MCF 10A (cell line): ENCODE results near the gene ISG15. TPM values are rescaled to one million over a fixed set of nuclear protein-coding genes. Genes with fewer than 3 reads are reported as not detected.

Experiments
- BruUV-seq: library from RNA; stranded (reverse); fragments of 400-500 nt; replicated peaks from 2 replicates; lab custom pipeline; 2021; lab: Mats Ljungman, UMichigan
- CTCF ChIA-PET: fragments of 300-600 bp; sonication (Branson Sonifier 250); formaldehyde crosslinking; extraction: SDS; loops from one replicate; lab custom pipeline; 2021; ENCODE audit warnings: antibody characterized with exemption, inconsistent platforms; lab: Yijun Ruan, JAX
- POLR2A ChIA-PET: fragments of 300-600, 350-650 bp; sonication (Branson Sonifier 250); formaldehyde crosslinking; extraction: SDS; loops from one replicate; lab custom pipeline; 2020; ENCODE audit warnings: antibody characterized with exemption, inconsistent platforms; lab: Yijun Ruan, JAX
- DNase-seq: peaks from one replicate; pipeline ENCODE4 v3.0.0-alpha.2; 2018; ENCODE audit not compliant: unreplicated experiment
- H3K27ac Mint-ChIP-seq: one replicate; pipeline ENCODE4 v1.8.0; 2022; ENCODE audit warnings: mild to moderate bottlenecking, low read depth, mixed read lengths; ENCODE audit not compliant: unreplicated experiment
- H3K27me3 Mint-ChIP-seq: one replicate; pipeline ENCODE4 v1.8.0; 2022; ENCODE audit warnings: mixed read lengths; ENCODE audit not compliant: insufficient read depth, unreplicated experiment
- H3K36me3 Mint-ChIP-seq: one replicate; pipeline ENCODE4 v1.8.0; 2022; ENCODE audit warnings: mild to moderate bottlenecking, moderate library complexity, mixed read lengths; ENCODE audit not compliant: insufficient read depth, unreplicated experiment
- H3K4me1 Mint-ChIP-seq: one replicate; pipeline ENCODE4 v1.8.0; 2022; ENCODE audit warnings: mixed read lengths; ENCODE audit not compliant: insufficient read depth, unreplicated experiment
- H3K4me3 Mint-ChIP-seq: one replicate; pipeline ENCODE4 v1.8.0; 2022; ENCODE audit warnings: mild to moderate bottlenecking, moderate library complexity, mixed read lengths; ENCODE audit not compliant: unreplicated experiment
- H3K9me3 Mint-ChIP-seq: one replicate; pipeline ENCODE4 v1.8.0; 2022; ENCODE audit warnings: mixed read lengths; ENCODE audit not compliant: unreplicated experiment
- CTCF ChIP-seq: fragments of 200-600 bp; IDR thresholded peaks from one replicate; pipeline ENCODE4 v1.8.0; 2022; ENCODE audit warnings: antibody characterized with exemption, mild to moderate bottlenecking; ENCODE audit not compliant: unreplicated experiment
- intact Hi-C: fragments of 100-400 bp; cut with micrococcal nuclease; formaldehyde crosslinking; loops from 2 replicates; pipeline ENCODE4 v1.14.1; 2022
- total RNA-seq: library from RNA; stranded (reverse); gene quantifications from 2 replicates; pipeline ENCODE4 v1.2.3, GENCODE V29; 2022

Gene ISG15
- total RNA-seq, 1 experiment from 2014 or later, result 7.4 TPM

GRCh38 chr1:973459-974292 is 39.6 kb upstream of the ISG15 start:
- CTCF ChIA-PET, result interaction anchor here (2.2 kb wide), 1 partner anchor 11 kb away, joined by 5 read pairs; no protein-coding TSS in a partner anchor
- Mint-ChIP-seq H3K36me3 (no peaks in the 10 kb centered on the region), H3K4me1 (peaks cover 6% of the 10 kb centered on the region), H3K27me3 (no peaks in the 10 kb centered on the region), H3K4me3 (no peak overlapping the region), H3K27ac (no peak overlapping the region), H3K9me3 (no peaks in the 10 kb centered on the region)
- POLR2A ChIA-PET, result no interaction called here
- no peak for DNase-seq
- BruUV-seq, result no TSS peak
- intact Hi-C loops, result loop anchor here (2.0 kb wide), 1 partner anchor 69 kb away; no protein-coding TSS in a partner anchor
- no peak for TF ChIP-seq CTCF

GRCh38 chr1:974293-974640 is 39.0 kb upstream of the ISG15 start:
- no TSS peak for BruUV-seq
- no peak for DNase-seq
- H3K4me3 Mint-ChIP-seq, result no peak overlapping the region
- ChIA-PET POLR2A (no interaction called here), CTCF (interaction anchor here (2.2 kb wide), 1 partner anchor 10 kb away, joined by 5 read pairs; no protein-coding TSS in a partner anchor)
- H3K36me3 Mint-ChIP-seq, result no peaks in the 10 kb centered on the region
- H3K27me3 Mint-ChIP-seq, result no peaks in the 10 kb centered on the region
- no peak overlapping the region for H3K27ac Mint-ChIP-seq
- no peak for TF ChIP-seq CTCF
- H3K4me1 Mint-ChIP-seq, result peaks cover 6% of the 10 kb centered on the region
- intact Hi-C loops, result loop anchor here (2.0 kb wide), 1 partner anchor 69 kb away; no protein-coding TSS in a partner anchor
- H3K9me3 Mint-ChIP-seq, result no peaks in the 10 kb centered on the region

- H3K4me1 Mint-ChIP-seq, result peaks cover 6% of the 10 kb centered on the region
These were observed 38.5 kb upstream of the ISG15 start for GRCh38 chr1:974687-975328.

More at GRCh38 chr1:974687-975328, 38.5 kb upstream of the ISG15 start:
- ChIA-PET CTCF (interaction anchor here (1.9 to 2.2 kb wide), 2 partner anchors 10 to 89 kb away, joined by 5 to 10 read pairs; no protein-coding TSS in a partner anchor), POLR2A (no interaction called here)
- intact Hi-C loops, result loop anchor here (2.0 kb wide), 1 partner anchor 70 kb away; no protein-coding TSS in a partner anchor
- no peak for TF ChIP-seq CTCF
- DNase-seq, result no peak
- Mint-ChIP-seq H3K9me3 (no peaks in the 10 kb centered on the region), H3K27me3 (no peaks in the 10 kb centered on the region), H3K36me3 (no peaks in the 10 kb centered on the region), H3K4me3 (no peak overlapping the region), H3K27ac (no peak overlapping the region)
- no TSS peak for BruUV-seq
